ENCODE results near the gene RPL28. TPM values are rescaled to one million over a fixed set of nuclear protein-coding genes. Genes with fewer than 3 reads are reported as not detected.

RPL28 gene
- total RNA-seq, 1 donor from 2014 or later: 2,509 TPM

DNA sequence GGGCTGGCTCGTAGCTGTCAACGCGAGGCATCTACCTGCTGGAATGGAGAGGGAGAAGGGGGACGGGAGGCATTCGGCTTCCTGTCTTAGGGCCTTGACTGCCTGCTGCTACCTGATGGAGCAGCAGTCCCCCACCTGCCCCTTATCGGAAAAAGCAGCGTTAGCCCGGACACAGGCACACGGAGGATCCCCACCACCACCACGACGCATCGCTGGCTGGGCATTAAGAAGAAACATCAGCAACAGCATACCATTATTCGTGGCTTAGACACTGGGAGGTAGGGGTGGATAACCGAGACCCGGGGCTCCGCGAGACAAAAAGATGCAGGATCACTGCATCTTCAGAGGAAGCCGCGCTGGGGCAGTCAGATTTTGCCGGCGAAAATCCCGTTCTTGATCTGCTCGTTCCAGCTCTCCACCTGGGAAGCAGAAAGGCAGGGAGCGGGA, 32.4 kb upstream of the RPL28 start:
- DNase-seq (ENCODE audit: low spot score): no peak

DNA sequence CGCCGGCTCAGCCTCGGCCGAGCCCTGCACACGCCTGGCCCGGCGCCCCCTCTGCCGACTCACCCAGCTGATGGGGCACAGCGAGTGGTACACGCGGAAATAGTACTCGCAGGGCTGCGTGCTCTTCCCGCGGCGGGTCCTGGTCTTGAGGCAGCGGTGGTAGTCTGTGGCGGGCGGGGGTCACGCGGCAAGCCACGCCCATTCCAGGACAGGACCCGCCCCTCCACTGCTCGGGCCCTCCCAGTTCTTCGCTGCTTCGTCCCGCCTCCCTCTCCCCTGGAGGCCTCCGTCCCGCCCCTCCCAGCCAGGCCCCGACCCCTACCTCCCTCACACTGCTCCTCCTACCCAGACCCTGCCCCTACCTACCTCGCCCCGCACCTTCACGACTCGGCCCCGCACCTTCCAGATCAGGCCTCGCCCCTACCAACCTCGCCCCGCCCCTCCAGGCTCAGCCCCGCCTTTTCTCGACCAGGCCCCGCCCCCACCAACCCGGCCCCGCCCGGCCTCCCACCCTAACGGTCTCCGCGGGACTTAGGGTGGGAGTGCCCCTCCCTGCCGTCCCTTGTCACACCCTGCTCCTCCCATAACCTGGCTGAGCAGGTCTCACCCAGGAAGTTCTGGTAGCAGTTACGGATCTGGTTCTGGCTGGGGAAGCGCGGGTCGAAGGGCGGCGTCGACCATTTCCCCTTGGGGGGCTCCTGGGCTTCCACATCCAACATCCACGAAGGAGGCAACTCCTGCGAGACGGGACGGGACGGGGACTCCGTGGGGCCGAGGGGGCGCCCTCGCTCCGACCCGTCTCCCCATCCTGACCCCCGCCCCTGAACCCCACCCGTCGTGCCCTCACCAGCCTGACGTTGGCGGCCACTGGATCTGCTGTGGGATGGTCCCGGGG, 31.7 kb upstream of the RPL28 start:
- DNase-seq (ENCODE audit: low spot score): no peak

DNA sequence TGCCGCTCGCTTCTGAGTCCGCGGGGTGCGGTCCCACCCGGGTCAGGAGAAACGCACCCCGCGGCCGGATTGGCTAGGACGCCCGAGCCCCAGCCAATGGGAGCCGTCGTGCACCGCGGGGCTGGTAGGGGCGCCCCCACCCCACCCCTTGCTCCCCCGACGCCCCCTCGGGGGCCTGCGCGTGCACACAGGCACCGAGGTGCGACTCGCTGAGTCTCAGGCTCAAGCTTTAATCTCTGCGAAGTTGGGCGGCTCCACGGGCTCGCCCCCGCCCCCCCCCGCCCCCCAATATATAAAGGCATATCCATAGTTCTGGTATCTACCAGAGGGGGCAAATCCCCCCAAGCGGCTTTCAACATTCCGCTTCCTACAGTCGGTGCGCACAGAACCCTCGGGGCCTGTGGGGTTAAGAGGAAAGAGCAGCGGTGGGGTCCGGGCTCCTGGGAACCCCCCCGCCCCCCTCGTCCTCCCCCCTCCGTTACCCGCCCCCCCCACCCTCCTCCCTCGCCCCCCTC, 31.0 kb upstream of the RPL28 start, which contains the start of gene COX6B2:
TSS of gene COX6B2 (minus strand) at position 22 of the 515 bp plus-strand sequence. CDS start 198 bp downstream, outside the sequence.
- no peak for DNase-seq (ENCODE audit: low spot score)

DNA sequence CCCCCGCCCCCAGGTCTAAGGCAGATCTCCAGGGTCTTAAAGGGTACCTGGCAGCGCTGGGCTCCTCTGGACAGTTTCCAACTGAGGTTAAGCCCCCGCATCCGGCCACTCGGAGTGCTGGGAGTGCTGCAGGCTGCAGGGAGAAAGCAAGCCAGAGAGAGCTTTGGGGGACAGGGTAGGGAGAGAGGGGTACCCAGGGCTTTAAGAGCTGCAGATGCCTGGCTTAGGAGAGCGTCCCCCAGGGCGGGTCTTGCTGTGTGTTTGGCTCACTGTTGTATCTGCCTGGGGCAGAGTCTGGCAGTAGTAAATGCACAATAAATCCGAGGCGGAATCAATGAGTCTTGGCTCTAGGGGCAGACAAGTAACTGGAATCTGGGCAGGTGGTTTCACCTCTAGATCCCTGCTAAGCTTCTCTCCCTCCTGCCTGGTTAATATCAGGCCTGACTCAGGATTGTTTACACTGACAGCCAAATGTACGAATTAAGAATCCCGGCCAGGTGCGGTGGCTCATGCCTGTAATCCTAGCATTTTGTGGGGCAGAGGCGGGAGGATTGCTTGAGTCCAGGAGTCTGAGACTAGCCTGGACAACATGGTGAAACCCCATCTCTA, 30.4 kb upstream of the RPL28 start:
- no peak for DNase-seq (ENCODE audit: low spot score)

DNA sequence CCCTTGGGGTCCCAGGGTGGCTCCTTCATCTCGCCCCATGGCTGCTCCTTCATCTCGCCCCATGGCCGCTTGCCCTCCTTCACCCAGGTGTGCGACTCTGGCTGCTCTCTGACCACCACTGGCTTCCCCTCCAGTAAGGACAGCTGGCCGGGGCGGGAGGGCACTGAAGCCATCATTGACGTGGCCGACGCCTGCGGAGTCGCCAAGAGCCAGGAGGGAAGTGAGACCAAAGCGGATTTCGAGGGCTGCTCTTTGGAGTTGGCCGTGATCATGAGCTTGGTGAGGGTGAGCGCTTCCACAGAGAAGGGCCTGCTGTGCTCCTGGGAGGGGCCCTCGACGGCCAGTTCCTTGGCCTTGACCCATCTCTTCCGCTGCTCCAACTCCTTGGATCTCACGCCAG, 27.2 kb upstream of the RPL28 start:
- no peak for DNase-seq (ENCODE audit: low spot score)

DNA sequence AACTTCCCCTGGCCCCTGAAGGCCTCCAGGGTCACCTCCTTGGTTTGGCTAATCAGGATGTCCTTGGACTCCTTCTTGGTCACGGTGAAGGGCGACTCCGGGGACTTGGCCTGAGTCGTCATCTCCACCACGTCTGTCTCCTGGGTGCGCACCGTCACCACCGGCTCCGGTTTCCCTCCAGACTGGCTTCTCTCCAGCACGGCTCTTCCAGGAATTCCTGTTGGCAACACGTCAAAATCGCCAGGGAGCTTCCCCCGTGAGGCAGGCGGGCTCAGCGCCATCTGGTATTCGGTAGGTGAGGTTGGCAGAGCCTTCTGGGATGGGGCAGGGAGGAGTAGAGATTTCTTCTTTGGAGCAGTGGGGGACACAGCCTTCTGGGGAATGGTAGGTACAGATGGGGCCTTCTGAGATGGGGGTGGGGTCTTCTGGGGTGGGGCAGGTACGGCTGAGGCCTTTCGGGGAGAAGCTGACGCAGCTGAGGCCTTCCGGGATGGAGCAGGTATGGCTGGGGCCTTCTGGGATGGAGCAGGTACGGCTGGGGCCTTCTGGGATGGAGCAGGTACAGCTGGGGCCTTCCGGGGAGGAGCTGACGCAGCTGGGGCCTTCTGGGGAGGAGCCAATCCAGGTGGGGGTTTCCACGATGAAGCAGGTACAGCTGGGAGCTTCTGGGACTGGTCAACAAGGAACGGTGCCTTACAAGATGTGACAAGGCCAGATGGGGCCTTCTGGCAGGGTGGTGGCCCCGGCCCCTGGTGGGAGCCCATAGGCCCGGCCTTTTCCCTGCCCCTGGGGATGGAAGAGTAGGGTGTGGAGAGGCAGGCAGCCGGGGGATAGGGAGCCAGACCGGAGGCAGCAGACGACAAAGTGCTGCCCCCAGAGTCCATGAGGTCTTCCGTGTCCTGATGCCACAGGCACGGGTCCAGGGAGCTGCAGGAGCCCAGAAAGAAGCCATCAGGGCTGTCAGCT, 26.5 kb upstream of the RPL28 start:
- no peak for DNase-seq (ENCODE audit: low spot score)

DNA sequence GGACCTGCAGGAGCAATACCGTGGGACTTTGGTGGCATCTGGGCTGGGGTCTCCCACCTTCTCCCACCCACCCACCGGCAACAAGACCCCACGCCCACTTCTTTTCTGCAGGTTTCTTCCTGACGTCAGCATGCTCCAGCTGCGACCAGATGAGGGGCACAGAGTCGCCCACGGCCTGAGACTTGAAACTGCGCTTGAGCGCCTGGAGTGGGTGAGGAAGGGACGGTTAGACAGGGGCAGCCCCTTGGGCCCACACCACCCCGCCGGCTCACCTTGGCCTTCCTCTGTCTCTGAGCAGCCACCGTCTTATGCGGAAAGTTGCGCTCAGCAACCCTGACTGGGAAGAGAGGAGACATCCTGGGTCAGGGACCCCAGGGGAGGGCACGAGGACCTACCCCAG, 24.8 kb upstream of the RPL28 start:
- DNase-seq (ENCODE audit: low spot score): no peak

DNA sequence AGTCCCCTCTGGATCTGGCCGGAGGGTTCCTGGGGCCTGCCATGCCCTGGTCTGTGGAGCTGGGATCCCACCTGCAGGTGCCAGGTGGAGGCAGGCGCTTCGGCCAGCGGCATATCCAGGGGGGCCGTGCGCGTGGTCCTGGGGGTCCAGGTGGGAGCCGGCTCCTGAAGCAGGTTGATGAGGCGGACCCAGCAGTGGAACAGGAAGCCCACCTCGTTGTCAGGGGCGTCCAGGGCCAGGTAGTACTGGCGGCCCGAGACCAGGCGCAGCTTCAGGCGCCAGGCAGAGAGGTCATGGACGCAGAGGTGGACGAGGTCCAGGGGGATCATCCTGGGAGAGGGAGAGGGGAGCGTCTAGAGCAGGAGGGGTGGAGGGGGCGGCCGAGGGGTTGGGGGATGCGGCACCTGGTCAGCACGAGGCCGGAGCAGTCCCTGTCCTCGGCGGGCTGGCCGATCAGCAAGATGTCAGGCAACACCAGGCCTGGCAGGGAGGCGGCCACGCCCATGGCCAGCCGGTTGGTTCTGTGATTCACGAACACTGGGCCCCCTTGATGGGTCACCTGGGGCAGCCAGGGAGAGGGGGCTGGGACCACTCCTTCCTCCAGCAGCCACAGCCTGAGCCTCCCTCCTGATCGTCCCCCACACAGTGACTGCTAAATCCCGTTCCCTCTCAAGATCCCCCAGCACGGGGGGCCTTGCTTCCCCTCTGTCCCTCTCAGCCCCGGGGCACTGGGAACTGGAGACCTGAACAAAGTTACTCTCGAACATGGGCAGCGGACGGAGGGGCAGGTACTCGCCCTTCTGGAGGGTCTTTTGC, 23.4 kb upstream of the RPL28 start:
- DNase-seq (ENCODE audit: low spot score): no peak

DNA sequence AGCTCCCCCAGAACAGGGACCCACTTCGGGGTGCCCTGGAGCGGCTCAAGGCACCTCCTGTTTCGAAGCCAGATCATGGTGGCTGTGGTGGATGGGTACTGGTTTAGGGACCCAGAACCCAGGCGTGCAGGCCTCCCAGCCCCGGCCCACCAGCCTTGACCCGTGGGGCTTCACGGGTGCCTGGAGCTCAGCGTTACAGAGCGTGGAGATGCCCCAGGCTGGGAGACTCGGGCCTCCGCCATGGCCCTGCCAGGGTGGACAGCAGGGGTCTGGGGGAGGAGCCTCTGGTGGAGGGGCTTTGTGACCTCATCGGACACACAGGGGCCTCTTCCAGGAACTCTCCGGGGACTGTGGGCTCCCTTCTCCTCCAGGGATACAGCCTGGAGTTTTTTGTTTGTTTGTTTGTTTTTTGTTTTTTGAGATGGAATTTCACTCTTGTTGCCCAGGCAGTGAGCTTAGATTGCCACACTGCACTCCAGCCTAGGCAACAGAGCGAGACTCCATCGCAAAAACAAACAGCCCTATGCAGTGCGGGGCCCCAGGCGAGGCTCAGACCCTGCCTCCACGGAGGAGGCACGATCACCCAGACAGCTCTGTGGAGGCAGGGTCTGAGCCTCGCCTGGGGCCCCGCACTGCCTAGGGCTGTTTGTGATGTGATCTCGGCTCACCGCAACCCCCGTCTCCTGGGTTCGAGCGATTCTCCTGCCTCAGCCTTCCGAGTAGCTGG, 22.6 kb upstream of the RPL28 start, which contains the start of gene GARIN5B:
TSS of gene GARIN5B (minus strand) at position 271 of the 727 bp plus-strand sequence. CDS start at position 77, 194 bp downstream.
- DNase-seq (ENCODE audit: low spot score): no peak

DNA sequence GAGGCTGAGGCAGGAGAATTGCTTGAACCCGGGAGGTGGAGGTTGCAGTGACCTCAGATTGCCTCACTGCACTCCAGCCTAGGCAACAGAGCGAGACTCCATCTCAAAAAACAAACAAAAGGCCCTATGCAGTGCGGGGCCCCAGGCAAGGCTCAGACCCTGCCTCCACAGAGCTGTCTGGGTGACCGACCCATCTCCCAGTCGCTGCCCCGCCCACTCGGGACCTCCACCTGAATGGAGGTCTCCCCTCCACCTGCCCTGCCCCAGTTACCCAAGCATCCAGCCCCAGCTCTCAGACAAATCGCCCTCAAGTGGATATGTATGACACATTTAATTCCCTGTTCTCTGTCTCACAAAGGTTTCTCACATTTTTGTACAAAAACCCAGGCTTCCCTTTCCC, 20.5 kb upstream of the RPL28 start:
- no peak for DNase-seq (ENCODE audit: low spot score)

DNA sequence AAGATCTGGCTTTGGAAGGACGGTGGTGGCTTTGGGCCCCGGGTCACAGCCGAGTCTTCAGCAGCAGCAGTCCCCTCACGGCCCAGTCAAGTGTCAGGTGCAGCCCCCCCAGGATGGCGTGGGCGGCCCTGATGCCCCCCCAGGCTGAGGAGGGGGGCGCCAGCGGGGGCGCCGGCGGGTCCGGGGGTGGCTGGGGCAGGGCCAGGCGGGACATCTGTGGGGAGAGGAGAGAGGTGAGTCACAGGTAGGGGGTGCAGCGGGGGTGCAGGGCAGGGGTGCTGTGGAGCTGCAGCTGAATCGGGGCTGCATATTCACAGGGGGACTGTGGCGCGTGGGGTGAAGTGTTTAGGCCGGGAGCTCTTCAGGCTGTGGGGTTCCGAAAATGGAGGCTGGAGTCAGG, 19.8 kb upstream of the RPL28 start:
- DNase-seq (ENCODE audit: low spot score): no peak

DNA sequence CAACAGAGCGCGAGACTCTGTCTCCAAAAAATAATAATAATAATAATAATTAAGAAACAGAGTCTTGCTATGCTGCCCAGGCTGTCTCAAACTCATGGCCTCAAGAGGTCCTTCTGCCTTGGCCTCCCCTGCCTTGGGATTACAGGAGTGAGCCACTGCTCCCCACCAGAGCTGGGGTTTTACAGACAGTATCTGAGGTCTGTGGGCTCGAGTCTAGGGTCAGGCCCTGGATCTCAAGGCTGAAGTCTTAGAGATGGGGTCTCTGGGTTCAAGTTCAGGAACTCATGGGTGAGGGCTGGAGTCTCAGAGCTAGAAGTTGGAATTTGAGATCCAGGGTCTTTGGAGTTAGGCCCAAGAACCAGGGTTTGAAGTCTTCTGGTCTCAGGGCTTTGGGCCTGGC, 18.9 kb upstream of the RPL28 start:
- DNase-seq (ENCODE audit: low spot score): no peak

DNA sequence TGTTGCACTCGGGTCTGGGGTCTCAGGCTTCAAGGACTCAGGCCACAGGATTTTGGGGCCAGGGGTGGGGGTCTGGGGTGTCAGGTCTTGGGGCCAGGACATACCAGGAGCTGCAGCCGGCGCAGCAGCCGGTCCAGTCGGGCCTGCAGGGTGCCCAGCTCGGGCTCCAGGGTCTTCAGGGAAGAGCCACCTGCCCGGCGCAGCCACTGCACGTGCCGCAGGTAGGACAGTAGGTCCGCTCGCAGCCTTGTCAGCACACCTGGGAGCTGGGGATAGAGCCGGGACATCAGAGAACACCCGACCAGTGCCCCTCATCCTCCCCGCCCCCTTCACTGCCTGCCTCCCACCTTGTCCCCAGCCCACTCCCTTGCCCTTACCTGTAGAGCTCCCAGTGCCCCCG, 17.6 kb upstream of the RPL28 start:
- no peak for DNase-seq (ENCODE audit: low spot score)

DNA sequence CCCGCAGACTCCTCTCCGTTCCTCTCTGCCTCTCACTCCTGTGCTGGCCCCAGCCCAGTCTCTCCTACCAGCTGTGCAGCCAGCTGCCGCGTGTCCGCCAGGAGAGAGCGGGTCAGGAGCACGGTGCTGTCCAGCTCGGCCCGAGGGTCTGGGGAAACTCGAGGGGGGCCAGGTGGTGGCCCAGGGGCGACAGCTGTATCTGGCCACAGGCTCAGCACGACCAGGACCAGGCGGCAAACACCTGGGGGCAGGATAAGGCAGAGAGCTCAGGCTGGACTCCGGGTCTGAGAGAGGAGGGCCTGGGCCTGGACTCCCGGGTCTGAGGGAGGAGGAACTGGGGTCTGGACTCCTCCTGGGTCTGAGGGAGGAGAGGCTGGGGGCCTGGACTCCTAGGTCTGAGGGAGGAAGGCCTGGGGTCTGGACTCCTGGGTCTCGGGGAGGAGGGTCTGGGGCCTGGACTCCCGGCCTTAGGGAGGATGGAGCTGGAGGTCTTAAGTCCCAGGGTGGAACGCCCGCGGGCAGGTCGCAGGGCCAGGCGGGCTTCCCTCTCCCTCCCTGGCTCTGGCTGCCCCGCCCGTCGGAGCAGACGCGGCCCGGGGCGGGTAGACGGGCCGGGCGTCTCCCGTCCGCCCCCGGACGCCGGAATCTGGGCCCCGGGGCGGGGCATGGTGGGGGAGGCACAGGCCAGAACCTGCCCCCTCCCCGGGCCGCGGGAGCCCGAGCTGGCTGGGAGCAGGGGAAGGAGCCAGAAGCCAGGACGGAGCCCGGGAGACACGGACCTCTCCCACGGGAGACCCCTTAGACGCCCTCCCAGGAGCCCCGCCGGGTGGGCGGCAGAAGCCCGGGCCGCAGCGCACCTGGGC, 16.8 kb upstream of the RPL28 start:
- DNase-seq (ENCODE audit: low spot score): no peak

DNA sequence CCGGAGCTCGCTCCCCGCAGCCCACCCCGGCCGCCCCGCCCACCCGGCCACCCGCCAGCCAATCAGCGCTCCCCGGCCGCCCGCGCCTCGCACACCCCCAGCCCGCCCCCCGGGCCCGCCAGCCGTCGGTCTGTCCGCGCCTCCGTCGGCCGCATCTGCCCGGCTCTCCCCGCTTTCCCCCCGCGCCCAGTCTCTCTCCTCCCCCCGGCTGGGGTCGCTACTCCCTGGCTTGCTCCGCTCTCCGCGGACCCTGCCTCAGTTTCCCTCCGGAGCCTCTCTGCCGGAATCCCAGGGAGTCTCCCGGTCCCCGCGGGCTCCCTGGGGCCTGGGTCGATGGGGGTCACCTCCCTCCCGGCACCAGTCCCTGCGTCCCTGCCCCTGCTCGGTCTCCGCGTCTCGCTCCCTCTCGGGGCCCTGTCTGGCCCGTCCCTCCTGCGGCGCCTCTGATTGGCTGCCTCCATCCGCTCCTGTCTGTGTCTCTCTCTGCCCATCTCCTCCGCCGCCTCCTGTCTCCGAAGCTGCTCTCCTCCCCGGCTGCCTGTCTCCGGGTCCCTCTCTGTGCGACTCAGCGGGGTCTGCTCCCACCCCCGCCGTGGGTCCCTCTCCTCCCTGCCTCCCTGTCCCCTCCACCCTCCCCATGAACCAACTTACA, 16.0 kb upstream of the RPL28 start:
- DNase-seq (ENCODE audit: low spot score): no peak

DNA sequence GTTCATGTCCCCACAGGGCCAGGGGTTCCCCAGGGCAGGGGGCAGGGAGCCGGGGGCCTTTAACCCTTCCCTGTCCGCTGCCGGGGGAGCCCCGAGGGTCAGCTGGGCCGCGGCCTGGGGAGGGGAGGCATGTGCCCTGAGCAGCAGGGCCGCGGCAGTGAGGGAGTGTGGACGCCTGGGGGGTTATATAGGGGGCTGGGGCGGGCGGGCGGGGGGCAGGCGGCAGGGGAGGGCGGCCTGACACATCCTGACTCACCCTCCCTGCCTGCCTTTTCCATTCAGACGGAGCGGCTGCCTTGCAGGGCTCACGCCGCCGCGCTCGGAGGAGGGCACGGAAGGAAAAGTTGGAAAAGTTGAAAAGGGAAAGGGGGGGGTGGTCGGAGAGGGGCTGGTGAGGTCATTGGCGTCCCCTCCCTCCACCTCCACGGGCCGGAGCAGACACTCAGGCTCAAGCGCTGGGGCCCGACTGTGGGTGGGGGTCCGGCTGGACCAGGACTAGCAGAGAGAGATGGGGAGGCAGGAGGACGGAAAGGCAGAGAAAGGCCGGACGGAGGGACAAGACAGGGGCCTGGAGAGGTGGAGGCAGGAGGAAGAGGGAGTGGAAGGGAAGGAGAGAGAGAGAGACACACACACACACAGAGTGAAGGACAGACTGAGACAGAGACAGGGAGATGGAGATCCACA, 15.3 kb upstream of the RPL28 start, which contains the start of gene IL11:
TSS of gene IL11 (minus strand) at position 159 of the 684 bp plus-strand sequence. CDS start at position 6, 153 bp downstream.
- DNase-seq (ENCODE audit: low spot score): no peak

DNA sequence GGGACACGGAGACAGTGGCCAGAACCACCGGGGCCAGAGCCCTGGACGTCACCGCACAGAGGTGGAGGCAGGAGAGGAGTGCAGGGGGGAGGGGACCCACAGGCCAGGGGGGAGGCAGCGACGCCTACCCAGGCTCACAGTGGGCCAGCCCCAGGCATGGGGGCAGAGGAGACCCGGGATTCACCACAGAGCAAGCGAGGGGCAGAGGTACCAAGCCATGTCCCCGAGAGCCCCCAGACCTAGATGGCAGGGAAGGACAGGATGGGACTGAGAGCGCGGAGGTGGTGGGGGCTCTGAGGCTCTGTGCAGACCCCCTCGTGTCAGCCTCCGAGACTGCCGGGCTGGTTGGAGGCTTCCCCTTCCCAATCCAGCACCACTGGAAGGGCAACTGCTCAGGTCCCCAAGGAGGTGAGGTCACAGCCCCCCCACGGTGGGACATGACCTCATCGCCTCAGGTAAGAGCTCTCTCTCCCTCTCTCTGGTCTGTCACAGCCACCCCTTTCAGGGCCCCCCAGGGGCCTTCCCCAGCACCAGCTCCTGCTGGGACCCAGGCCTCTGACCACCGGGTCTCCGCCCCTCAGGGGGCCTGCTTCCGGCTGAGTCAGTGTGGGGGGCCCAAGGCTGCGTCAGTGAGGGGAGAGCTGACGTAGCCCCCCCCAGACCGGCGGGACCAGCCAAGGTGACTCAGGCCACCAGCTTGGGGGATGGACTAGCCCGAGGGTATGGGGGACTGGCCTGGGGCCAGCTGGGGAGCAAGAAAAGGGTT, 13.2 kb upstream of the RPL28 start:
- no peak for DNase-seq (ENCODE audit: low spot score)
